NCI-H1092 (cell line): Measurements from ENCODE around the gene MAOB.
"Not testable (repeated sequence)": the region's sequence is repeated elsewhere in the genome, so short reads cannot be mapped to it uniquely, and the experiment has no call there.

Experiments
- DNase-seq: peaks from one replicate; lab custom pipeline; 2025; lab: John Stamatoyannopoulos, UW

MAOB gene

DNA sequence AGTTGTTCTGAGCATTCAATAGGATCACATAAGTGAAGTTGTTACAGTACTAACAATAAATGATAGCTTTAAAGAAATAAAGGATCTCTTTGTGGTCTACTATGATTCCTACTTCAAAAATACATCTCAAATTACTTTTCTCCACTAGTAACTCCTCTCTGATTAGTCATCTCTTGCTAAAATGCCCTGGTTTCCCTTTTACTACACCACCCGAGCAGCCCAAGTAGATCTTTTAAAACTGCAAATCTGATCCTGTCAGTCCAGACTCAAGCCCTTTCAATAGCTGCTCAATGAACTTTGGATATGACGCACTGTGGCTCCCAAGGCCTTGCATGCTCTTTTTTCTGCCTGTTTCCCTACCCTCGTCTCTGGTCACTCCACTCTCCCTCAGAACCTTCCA, 128.6 kb downstream of the MAOB start:
- no peak for DNase-seq

DNA sequence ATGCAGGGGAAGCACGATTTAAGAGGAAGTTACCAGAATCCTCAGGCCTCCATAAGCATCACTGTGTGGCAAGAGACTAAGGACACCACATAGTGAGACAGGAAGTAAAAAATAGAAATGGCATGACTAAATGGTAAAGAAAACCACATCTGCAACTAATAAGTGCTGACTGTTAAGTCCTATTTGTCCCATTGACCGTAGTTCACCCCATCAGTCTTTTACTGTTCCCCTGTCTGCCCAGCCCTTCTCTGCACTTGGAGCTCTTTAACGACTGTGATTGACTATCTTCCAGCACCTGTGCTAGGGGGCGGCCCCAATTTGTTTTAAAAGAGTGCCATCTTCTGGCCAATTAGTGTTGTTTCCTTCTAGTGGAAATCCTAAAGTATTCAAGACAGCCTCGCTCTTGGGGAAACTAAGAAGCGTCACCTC, 132.0 kb downstream of the MAOB start:
- peak; percentile 60 for DNase-seq

DNA sequence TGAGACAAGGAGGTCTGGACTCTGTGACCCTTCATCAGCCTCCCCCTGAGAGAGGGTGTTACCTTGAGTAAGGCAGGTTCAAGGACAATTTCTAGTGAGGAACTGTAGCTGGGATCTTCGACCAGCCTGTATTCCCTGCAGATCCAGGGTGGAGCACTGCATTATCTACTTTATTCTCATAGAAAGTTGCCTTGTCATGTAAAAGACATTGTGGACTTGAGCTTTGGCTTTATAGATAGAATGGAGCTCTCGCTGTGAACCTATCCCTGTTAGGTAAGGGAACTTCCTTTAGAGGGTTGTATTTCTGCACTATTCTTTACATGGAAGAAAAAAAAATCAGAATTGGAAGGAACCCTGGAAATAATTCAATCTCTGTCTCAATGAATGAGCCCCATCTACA, 134.8 kb downstream of the MAOB start:
- no peak for DNase-seq

DNA sequence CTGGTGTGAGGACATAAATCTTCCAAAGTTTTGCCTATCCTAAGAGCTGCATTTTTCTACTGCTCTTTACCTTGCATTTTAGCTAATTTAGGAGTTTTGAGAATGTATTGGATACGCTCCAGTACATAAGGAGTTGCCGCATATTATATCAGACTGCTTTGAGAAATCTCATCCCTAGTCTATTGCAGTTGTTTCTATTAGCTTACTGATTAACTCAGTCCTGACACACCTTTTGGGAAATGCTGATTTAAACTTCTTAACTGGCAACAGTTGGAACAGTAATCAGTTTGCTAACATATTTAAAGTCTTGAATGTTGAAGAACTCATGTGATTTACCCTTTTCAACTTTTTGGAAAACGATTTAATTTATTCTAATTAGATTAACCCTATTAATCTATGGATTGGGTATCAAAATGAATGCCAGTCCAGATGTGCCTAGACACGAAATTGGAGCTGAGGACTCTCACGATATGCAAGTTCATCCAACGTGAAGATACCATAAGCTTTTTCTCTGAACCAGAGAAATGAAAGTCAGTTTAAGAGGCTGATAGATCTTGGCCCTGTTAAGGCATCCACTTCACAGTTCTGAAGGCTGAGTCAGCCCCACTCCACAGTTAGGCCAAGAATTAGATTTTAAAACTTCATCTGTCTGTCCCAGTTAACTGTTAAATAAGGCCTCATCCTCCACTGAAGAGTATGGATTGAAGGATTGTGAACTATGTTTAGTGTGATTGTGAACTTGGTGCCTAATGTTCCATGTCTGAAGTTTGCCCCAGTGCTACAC, 136.1 kb downstream of the MAOB start:
- no peak for DNase-seq

DNA sequence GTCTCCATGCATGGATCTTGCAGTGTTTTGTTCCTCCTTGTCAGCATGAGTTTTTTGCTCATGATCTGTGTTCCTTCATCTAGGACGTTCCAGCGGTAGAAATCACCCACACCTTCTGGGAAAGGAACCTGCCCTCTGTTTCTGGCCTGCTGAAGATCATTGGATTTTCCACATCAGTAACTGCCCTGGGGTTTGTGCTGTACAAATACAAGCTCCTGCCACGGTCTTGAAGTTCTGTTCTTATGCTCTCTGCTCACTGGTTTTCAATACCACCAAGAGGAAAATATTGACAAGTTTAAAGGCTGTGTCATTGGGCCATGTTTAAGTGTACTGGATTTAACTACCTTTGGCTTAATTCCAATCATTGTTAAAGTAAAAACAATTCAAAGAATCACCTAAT, 138.0 kb downstream of the MAOB start:
- no peak for DNase-seq

DNA sequence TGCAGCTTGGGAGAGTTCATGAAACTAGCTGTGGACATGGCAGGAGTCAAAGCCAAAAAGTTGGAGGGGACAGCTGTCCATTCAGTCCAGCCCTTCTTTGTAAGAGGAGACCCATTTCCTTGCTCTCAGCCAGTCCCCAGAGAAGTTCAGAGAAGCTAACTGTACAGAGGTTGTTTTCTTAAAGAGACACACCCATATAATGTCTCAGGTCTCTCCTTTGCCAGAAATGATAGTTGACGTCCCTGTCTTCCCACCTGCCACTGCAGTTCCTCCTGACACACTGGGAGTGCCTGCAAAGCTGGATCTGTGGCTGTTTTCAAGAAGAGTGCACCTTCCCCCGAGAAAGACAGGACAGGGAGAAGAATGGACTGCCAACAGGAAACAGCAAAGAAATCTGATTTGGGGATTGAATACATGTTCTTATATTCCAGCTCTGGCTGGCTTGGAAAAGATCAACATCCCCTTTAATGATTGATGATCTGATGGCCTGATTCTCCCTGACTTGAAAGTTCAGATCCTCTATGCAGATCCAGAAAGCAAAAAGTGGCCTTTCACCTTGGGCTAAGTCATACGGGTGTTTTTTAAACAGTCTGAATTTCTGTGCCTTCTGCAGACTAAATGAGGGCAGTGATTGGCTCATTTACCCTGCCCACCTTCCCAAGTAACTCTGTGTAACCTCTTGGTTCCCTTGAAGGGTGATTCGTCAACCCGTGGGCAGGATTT, 139.0 kb downstream of the MAOB start:
- no peak for DNase-seq

DNA sequence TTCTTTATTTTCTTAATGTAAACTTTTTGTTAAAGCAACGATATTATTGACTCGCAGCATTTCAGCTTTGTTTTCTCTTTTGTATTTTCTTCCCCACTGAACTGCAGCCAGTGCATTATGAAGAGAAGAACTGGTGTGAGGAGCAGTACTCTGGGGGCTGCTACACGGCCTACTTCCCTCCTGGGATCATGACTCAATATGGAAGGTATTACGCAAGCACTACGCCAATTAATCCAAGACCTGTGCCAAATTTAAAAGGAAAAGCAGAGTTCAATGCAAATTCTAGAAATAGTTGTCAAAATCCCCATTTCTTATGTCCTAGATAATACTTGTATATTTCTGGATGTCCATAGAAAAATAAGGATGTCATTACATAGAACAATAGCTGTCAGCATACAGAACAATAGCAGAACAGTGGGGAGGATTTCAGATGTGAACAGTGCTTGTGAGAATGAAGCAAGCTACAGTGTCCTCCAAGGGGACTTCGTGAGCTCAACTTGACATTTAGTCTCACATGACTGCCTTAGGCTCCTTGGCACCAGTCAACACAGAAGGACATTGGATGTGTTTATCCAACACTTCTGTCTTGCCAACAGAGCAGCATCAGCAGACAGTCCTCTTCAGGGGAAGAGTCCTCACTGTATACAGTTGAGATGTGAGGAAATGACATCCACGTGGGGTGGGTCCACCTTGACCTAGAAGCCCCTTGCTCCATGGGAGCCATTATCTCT, 140.2 kb downstream of the MAOB start:
- no peak for DNase-seq

DNA sequence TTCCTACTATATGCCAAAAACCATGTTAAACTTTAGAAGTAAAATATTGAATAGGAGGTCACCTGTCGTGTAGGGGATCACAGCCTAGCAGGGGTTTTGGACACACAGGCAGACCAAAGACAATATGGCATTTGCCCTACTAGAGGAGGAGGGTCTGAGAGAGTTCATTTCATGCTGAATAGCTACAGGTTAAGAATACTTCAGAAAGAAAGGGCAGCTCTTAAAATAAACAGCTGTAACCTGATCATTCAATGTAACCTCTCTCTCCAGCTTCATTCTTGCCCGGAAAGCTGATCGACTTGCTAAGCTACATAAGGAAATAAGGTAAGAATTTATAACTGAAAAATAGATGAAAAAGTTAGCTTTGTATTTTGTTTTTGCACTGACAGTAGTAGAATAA, 146.3 kb downstream of the MAOB start:
- no peak for DNase-seq

DNA sequence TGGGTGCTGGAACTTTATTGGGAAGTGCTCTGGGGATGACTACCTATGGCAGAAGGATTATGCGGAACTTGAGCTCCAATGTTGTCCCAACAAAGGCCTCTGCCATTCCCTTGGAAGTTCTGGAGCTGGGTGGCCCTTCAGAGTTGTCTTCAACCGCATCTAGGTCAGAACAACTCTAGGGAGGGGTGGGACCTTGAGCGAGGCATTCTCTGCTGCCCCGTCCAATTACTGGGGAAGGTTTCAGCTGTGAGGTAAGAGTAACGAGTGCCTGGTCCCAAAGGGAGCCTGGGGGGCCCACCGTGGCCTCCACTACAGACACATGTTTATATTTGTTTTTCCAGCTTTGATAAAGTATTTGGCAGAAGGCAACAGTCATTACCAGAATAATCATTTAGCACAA, 146.7 kb downstream of the MAOB start:
- DNase-seq: no peak

DNA sequence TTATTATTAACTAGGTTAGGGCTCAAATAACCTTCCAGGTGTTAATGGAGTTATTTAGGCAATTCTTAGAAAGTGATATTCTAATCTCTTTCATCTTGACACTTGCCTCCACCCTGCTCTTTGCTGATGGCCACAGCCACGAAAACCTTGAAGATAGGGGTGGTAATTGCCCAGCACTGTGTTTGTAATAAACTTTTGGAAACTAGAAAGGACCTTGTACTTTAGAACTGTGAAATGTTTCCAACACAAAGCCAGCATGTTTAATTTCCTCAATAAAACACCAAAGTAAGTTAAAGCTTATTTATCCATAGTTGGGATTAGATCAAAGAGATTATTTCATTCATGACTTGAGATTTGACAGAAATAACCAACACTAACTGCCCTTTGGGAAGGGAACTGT, 147.8 kb downstream of the MAOB start:
- no peak for DNase-seq

DNA sequence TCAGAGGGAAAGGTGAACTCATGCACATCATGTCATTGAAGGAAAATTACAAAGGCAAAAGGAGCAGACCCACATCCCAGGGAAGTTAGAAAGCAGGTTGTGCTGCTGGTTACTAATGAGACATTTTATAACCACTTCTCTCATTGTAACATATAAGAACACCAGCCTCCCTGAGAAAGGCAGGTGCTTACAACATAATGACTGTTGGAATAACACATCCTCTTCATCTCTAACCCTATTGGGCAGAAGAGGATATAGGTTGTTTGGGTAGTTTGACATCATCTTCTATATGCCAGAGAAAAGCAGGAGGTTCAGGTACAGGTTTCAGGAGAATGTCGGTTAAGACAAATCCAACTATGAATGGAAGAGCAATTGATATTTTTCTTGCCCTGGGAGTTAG, 148.6 kb downstream of the MAOB start:
- no peak for DNase-seq

DNA sequence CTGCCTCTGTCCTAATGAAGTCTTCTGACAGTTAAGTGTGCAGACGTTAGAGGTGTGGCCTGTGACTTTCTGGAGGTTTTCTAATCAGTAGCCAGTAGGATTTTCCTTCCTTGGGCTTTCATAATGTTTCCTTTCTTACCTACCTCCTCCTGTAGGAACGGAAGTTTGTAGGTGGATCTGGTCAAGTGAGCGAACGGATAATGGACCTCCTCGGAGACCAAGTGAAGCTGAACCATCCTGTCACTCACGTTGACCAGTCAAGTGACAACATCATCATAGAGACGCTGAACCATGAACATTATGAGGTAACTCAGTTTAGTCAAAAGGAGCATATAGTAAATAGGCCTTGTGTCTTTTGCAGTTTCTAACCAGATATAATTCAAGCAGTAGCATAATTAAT, 151.2 kb downstream of the MAOB start:
- DNase-seq: no peak

DNA sequence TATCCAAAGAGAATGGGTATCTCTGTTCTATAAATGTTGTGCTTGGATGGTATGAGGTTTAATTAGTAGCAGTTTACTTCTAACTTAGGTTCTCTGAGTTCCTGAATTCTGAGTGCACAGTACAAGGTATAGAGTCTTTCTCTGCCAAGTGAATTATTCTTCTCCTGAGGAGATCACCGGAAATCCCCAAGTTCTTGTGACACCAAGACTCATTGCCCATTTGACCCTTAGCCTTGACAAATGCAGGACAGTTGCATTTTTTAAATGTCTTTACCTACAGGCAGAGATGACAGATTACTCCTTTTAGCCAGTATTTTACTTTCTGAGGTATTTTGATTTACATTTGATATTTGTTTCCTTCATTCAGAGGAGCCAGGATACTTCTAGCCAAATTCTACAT, 153.3 kb downstream of the MAOB start:
- no peak for DNase-seq

DNA sequence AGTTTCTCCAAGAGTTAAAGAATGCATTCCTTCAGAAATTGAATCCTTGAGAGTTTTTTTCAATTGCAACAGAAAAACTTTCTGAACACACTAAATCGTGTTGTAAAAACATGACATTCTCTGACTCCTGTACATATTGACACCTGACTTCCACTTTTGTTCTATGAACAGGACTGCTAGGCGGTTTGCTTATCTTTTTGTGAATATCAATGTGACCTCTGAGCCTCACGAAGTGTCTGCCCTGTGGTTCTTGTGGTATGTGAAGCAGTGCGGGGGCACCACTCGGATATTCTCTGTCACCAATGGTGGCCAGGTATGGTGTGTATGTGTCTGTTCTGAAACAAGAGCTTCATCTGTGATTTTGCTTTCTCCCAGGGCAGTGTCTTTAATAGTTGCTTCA, 154.2 kb downstream of the MAOB start:
- no peak for DNase-seq

DNA sequence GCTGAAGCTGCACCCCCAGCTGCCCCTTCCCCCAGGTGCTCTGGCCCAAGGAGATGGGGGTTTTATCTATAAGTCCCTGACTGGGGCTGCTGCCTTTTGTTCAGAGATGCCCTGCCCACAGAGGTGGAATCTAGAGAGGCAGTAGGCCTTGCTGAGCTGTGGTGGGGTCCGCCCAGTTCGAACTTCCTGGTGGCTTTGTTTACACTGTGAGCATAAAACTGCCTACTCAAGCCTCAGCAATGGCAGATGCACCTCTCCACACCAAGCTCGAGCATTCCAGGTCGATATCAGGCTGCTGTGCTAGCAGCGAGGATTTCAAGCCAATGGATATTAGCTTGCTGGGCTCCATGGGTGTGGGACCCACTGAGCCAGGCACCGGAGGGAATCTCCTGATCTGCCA, 155.0 kb downstream of the MAOB start:
- not testable (repeated sequence) for DNase-seq

DNA sequence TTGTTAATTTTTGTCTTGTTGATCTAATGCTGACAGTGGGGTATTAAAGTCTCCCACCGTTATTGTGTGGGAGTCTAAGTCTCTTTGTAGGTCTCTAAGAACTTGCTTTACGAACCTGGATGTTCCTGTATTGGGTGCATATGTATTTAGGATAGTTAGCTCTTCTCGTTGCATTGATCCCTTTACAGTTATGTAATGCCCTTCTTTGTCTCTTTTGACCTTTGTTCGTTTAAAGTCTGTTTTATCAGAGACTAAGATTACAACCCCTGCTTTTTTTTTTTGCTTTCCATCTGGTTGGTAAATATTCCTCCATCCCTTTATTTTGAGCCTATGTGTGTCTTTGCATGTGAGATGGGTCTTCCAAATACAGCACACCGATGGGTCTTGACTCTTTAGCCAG, 157.0 kb downstream of the MAOB start:
- not testable (repeated sequence) for DNase-seq

DNA sequence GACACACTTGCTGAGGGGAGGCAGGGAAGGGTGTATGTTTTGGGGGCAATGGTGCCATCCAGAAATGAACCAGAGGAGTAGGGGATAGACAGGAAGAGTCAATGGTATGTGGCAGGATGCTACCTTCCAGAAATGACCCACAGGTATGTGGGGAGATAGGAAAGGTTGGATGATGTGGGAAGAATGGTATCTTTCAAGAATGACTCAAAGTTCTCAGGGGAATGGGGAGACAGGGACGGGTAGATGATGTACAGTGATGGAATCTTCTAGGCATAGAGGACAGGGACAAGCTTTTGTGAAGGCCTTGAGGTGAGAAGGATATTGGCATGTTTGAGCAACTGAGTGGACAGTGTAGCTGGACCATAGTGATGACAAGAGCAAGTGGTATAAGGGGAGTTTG, 161.3 kb downstream of the MAOB start:
- no peak for DNase-seq

DNA sequence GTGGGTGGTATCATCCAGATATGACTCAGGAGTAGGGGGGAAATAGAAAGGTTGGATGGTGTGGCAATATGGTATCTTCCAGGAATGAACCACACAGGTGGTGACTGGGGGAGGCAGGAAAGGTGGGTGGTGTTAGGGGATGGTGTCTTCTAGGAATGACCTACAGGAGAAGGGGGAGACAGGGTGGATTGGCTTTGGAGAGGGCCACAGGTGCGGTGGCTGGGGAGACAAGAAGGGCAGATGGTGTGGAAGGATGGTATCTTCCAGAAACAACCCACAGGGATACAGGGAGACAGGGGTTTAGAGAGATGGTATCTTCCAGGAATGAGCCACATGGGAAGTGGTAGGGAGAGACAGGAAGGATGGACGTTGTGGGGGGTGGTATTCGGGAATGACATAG, 162.2 kb downstream of the MAOB start:
- no peak for DNase-seq

DNA sequence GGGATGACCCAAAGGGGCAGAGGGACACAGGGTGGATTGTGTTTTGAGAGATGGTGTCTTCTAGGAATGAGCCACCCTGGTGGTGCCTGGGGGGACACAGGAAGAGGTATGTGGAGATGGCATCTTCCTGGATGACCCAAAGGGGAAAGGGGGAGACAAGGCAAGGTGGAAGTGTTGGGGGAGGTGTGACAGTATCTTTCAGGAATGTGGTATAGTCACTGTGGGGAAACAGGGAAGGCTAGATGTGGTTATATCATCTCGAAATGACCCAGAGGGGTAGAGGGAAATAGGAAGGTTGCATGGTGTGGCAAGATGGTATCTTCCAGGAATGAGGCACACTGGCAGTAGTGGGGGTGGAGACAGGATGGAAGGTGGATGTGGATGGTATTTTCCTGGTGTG, 163.3 kb downstream of the MAOB start:
- no peak for DNase-seq

DNA sequence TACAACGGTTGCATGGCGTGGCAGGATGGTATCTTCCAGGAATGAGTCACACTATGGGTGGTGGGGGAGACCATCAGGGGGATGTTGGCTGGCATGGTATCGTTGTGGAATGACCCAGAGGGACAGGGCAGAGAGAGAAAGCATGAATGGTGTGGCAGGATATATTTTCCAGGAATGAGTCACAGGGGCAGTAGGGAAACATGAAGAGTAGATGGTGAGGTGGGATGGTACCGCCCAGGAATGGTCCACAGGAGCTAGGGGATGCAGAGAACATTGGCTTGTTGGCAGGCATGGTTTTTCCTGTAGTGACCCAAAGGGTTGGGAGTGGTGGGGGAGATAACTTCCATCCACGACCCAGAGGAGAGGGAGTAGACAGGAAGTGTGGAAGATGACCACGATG, 163.7 kb downstream of the MAOB start:
- no peak for DNase-seq

DNA sequence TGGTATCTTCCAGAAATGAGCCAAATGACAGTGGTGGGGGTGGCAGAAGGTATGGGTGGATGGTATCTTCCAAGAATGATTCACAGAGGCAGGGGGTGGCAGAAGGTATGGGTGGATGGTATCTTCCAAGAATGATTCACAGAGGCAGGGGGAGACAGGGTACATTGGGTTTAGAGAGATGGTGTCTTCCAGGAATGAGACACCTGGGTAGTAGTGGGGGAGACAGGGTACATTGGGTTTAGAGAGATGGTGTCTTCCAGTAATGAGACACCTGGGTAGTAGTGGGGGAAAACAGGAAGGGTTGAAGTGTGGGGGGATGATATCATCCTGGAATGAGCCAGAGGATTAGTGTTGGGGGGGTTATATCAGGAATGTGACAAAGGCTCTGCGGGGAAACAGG, 164.2 kb downstream of the MAOB start:
- no peak for DNase-seq

DNA sequence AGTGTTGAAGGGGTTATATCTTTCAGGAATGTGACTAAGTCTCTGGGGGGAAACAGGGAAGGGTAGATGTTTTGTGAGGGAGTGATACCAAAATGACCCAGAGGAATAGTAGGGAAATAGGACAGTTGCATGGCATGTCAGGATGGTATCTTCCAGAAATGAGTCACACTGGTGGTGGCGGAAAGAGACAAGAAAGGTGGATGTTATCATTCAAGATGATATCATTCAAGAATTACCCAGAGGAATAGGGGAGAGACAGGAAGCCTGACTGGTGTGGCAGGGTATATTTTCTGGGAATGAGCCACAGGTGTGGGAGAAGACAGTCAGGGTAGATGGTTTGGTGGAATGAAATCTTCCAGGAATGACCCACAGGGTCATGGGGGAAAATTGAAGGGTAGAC, 165.1 kb downstream of the MAOB start:
- DNase-seq: no peak

DNA sequence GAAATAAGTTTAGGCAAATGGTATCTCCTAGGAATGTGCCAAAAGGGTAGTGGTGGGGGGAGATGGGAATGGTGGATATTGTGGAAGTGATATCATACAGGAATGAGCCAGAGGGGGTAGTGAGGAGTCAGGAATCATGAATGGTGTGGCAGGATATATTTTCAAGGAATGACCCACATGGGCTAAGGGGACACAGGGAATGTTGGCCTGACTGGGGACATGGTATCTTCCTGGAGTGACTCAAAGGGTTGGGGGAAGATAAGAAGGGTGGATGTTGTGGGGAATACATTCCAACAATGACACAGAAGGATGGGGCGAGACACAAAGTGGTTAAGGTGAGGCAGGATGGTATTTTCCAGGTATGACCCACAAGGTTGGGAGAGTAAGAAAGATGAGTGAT, 165.6 kb downstream of the MAOB start:
- DNase-seq: no peak
